T47D (cell line): ENCODE results near the gene DCBLD2.

Experiments
- DNase-seq, 2 experiments: peaks; one replicate each; pipeline versions ENCODE4 v3.0.0 to v3.0.0-alpha.2; 2011 to 2012; ENCODE audit warnings: low read depth in 1 of 2, low spot score in 1 of 2
- JUND ChIP-seq: IDR thresholded peaks from 2 replicates; pipeline ENCODE4 v1.6.1; 2012; ENCODE audit warnings: low read depth
- in situ Hi-C: cut with HindIII; loops from 2 replicates; pipeline ENCODE4 v1.10.0; 2016; ENCODE audit warnings: low sequenced_read_pairs, low pct_unique_long_range_greater_than_20kb

Gene DCBLD2

GRCh38 chr3:98791341-98792325, 109.9 kb downstream of the DCBLD2 start:
- no peak for DNase-seq
- TF ChIP-seq JUND, result no peak
- in situ Hi-C loops, result no loop called here

GRCh38 chr3:98788651-98789050, 112.8 kb downstream of the DCBLD2 start:
- no peak for TF ChIP-seq JUND
- no peak for DNase-seq
- in situ Hi-C loops, result no loop called here

- TF ChIP-seq JUND, result no peak
- in situ Hi-C loops, result no loop called here
- DNase-seq, result no peak
Observed at GRCh38 chr3:98787181-98787580, 114.3 kb downstream of the DCBLD2 start.

- TF ChIP-seq JUND, result no peak
- DNase-seq, result no peak
- in situ Hi-C loops, result no loop called here
Observed at GRCh38 chr3:98786364-98787006, 115.0 kb downstream of the DCBLD2 start.

GRCh38 chr3:98784666-98785600, 116.6 kb downstream of the DCBLD2 start:
- no peak for TF ChIP-seq JUND
- in situ Hi-C loops, result no loop called here

GRCh38 chr3:98784042-98784441, 117.5 kb downstream of the DCBLD2 start:
- no peak for TF ChIP-seq JUND
- no peak for DNase-seq
- in situ Hi-C loops, result no loop called here

More at GRCh38 chr3:98784666-98785600, 116.6 kb downstream of the DCBLD2 start:
- no peak for DNase-seq

- DNase-seq, result no peak
- no peak for TF ChIP-seq JUND
- in situ Hi-C loops, result no loop called here
Observed at GRCh38 chr3:98782824-98783500, 118.5 kb downstream of the DCBLD2 start.

- DNase-seq, result no peak
- no peak for TF ChIP-seq JUND
- in situ Hi-C loops, result no loop called here
Observed at GRCh38 chr3:98780343-98780742, 121.2 kb downstream of the DCBLD2 start.

GRCh38 chr3:98779541-98780335, 121.8 kb downstream of the DCBLD2 start:
- in situ Hi-C loops, result no loop called here
- no peak for TF ChIP-seq JUND

GRCh38 chr3:98778852-98779413, 122.6 kb downstream of the DCBLD2 start:
- TF ChIP-seq JUND, result no peak
- in situ Hi-C loops, result no loop called here

More at GRCh38 chr3:98779541-98780335, 121.8 kb downstream of the DCBLD2 start:
- no peak for DNase-seq

GRCh38 chr3:98778383-98778782, 123.1 kb downstream of the DCBLD2 start:
- TF ChIP-seq JUND, result no peak
- DNase-seq, result no peak
- in situ Hi-C loops, result no loop called here

More at GRCh38 chr3:98778852-98779413, 122.6 kb downstream of the DCBLD2 start:
- DNase-seq, result no peak
